HFFc6 (cell line): ENCODE measurements around the gene ZNF750. TPM values are rescaled to one million over a fixed set of nuclear protein-coding genes. Genes with fewer than 3 reads are reported as not detected.
A peak's percentile ranks its signal among the peaks of the same experiment; 100 is the strongest.

Experiments
- DNase-seq: peaks from one replicate; pipeline ENCODE4 v3.0.0-alpha.2; 2018
- H3K27ac Mint-ChIP-seq: 2 replicates; pipeline ENCODE4 v1.8.0; 2020; ENCODE audit warnings: mild to moderate bottlenecking, mixed read lengths
- H3K27me3 Mint-ChIP-seq: 2 replicates; pipeline ENCODE4 v1.8.0; 2021; ENCODE audit warnings: mild to moderate bottlenecking, moderate library complexity, mixed read lengths; ENCODE audit not compliant: insufficient read depth
- H3K36me3 Mint-ChIP-seq: 2 replicates; pipeline ENCODE4 v1.8.0; 2021; ENCODE audit warnings: low read depth, mixed read lengths
- H3K4me1 Mint-ChIP-seq: 2 replicates; pipeline ENCODE4 v1.8.0; 2020; ENCODE audit warnings: low read depth, mixed read lengths
- H3K4me3 Mint-ChIP-seq: 2 replicates; pipeline ENCODE4 v1.8.0; 2020; ENCODE audit warnings: mild to moderate bottlenecking, moderate library complexity, mixed read lengths
- H3K9me3 Mint-ChIP-seq: 2 replicates; pipeline ENCODE4 v1.8.0; 2020; ENCODE audit warnings: mild to moderate bottlenecking, mixed read lengths
- CTCF ChIP-seq: fragments of 200-600 bp; sonication (generic); IDR thresholded peaks from 2 replicates; pipeline ENCODE4 v1.5.0; 2021; ENCODE audit warnings: antibody characterized with exemption, mild to moderate bottlenecking
- long read RNA-seq: library from polyadenylated mRNA; unstranded; transcript quantifications from one replicate; pipeline ENCODE4 v2.0.0, GENCODE V29; 2019
- total RNA-seq, 6 experiments: library from RNA; stranded (reverse); fragmentation: NEBNext Ultra II Directional; extraction: Animal tissue kit (Norgen Biotek cat#: 25700); gene quantifications; 2 replicates in 1 of 6; 3 replicates in 5 of 6; pipeline ENCODE4 v1.2.3, GENCODE V29; 2021

The ZNF750 gene
- not detected for total RNA-seq
- long read RNA-seq = 0 reads

- no peaks in the 10 kb centered on the region for H3K36me3 Mint-ChIP-seq
- H3K9me3 Mint-ChIP-seq = no peaks in the 10 kb centered on the region
- no peak for DNase-seq
- no peak within 1 kb of the TSS for H3K27ac Mint-ChIP-seq
- TF ChIP-seq CTCF = no peak
- no peaks in the 10 kb centered on the region; the same call in 1 of the 2 replicates for H3K27me3 Mint-ChIP-seq
- H3K4me3 Mint-ChIP-seq = no peak within 1 kb of the TSS
- peaks cover 16% of the 10 kb centered on the region for H3K4me1 Mint-ChIP-seq
These were observed at the start of gene ZNF750 for GRCh38 chr17:82839617-82840292. Gene ZNF750, minus strand, starts transcription at chr17:82840022. Its CDS starts 7,568 bp downstream, at chr17:82832454.

- Mint-ChIP-seq H3K4me1 (peaks cover 33% of the 10 kb centered on the region), H3K36me3 (peaks cover 13% of the 10 kb centered on the region), H3K27me3 (no peaks in the 10 kb centered on the region; the same call in 1 of the 2 replicates), H3K27ac (no peak overlapping the region), H3K4me3 (no peak overlapping the region), H3K9me3 (no peaks in the 10 kb centered on the region)
- DNase-seq = no peak
- TF ChIP-seq CTCF = no peak
These were observed 49.0 kb upstream of the ZNF750 start for GRCh38 chr17:82888583-82889495.

GRCh38 chr17:82887255-82888164 lies 47.7 kb upstream of the ZNF750 start:
- no peak overlapping the region for H3K4me3 Mint-ChIP-seq

GRCh38 chr17:82884970-82885353 lies 45.1 kb upstream of the ZNF750 start:
- Mint-ChIP-seq H3K36me3 (peaks cover 13% of the 10 kb centered on the region), H3K4me1 (peaks cover 28% of the 10 kb centered on the region), H3K9me3 (no peaks in the 10 kb centered on the region), H3K4me3 (no peak overlapping the region), H3K27me3 (peaks cover 3% of the 10 kb centered on the region; the same call in 1 of the 2 replicates), H3K27ac (peak overlapping the region; percentile 59)
- no peak for DNase-seq
- TF ChIP-seq CTCF = no peak

More at GRCh38 chr17:82887255-82888164, 47.7 kb upstream of the ZNF750 start:
- Mint-ChIP-seq H3K27me3 (no peaks in the 10 kb centered on the region; the same call in 1 of the 2 replicates), H3K36me3 (peaks cover 13% of the 10 kb centered on the region), H3K27ac (peak overlapping the region; percentile 54), H3K4me1 (peaks cover 28% of the 10 kb centered on the region), H3K9me3 (no peaks in the 10 kb centered on the region)
- TF ChIP-seq CTCF = no peak
- no peak for DNase-seq
